Measurements from ENCODE around the gene CCDC43. TPM values are rescaled to one million over a fixed set of nuclear protein-coding genes. Genes with fewer than 3 reads are reported as not detected.
A peak's percentile ranks its signal among the peaks of the same experiment; 100 is the strongest.

Gene CCDC43
- total RNA-seq, 1 donor from 2014 or later = 46.5 TPM

- Histone ChIP-seq H2AFZ (replicated peaks) (no peak overlapping the region), H3K4me3 (no peak overlapping the region), H4K20me1 (ENCODE audit: low read depth) (no peaks in the 10 kb centered on the region), H3K27me3 (no peaks in the 10 kb centered on the region), H3K27ac (no peak overlapping the region), H3K4me1 (no peaks in the 10 kb centered on the region), H3K79me2 (ENCODE audit: low read depth) (no peaks in the 10 kb centered on the region), H3K36me3 (no peaks in the 10 kb centered on the region), H3K9me3 (ENCODE audit: low read depth) (no peaks in the 10 kb centered on the region), H3K4me2 (no peak overlapping the region), H3K9ac (no peak overlapping the region), H3F3A (ENCODE audit: low read depth) (peaks cover 49% of the 10 kb centered on the region)
- no peaks in the 10 kb centered on the region for H3K36me3 Mint-ChIP-seq
- TF ChIP-seq EZH2phosphoT487 (IDR thresholded peaks at IDR 0.05) = no peak
- no peak for TF ChIP-seq EZH2 (IDR thresholded peaks at IDR 0.05)
- no peak for TF ChIP-seq CTCF (IDR thresholded peaks at IDR 0.05)
- H3K4me1 Mint-ChIP-seq = no peaks in the 10 kb centered on the region
- no peak overlapping the region for H3K27ac Mint-ChIP-seq
- DNase-seq (ENCODE audit: low spot score) = no peak
- no peaks in the 10 kb centered on the region for H3K27me3 Mint-ChIP-seq (ENCODE audit: insufficient read depth, low read depth)
- no peaks in the 10 kb centered on the region for H3K9me3 Mint-ChIP-seq
- H3K4me3 Mint-ChIP-seq = no peak overlapping the region
These were observed 15.7 kb downstream of the CCDC43 start for GRCh38 chr17:44673893-44674292.

GRCh38 chr17:44672479-44673093 is 17.0 kb downstream of the CCDC43 start:
- H3K4me2 ChIP-seq = no peak overlapping the region
- no peaks in the 10 kb centered on the region for H3K79me2 ChIP-seq (ENCODE audit: low read depth)
- H3K27ac ChIP-seq = no peak overlapping the region
- no peaks in the 10 kb centered on the region for H3K4me1 Mint-ChIP-seq
- no peak overlapping the region for H3K9ac ChIP-seq
- TF ChIP-seq EZH2 (IDR thresholded peaks at IDR 0.05) (no peak), CTCF (IDR thresholded peaks at IDR 0.05) (peak; percentile 74), EZH2phosphoT487 (IDR thresholded peaks at IDR 0.05) (no peak)
- no peak overlapping the region for H3K27ac Mint-ChIP-seq
- no peaks in the 10 kb centered on the region for H3K36me3 ChIP-seq
- no peaks in the 10 kb centered on the region for H3K27me3 Mint-ChIP-seq (ENCODE audit: insufficient read depth, low read depth)
- H3K9me3 Mint-ChIP-seq = no peaks in the 10 kb centered on the region
- H3K4me1 ChIP-seq = no peaks in the 10 kb centered on the region
- H4K20me1 ChIP-seq (ENCODE audit: low read depth) = no peaks in the 10 kb centered on the region
- no peaks in the 10 kb centered on the region for H3K36me3 Mint-ChIP-seq
- no peak overlapping the region for H3K4me3 ChIP-seq
- no peaks in the 10 kb centered on the region for H3K9me3 ChIP-seq (ENCODE audit: low read depth)
- DNase-seq (ENCODE audit: low spot score) = peak; percentile 3
- H3K27me3 ChIP-seq = no peaks in the 10 kb centered on the region
- H3F3A ChIP-seq (ENCODE audit: low read depth) = peaks cover 37% of the 10 kb centered on the region
- H3K4me3 Mint-ChIP-seq = no peak overlapping the region
- H2AFZ ChIP-seq (replicated peaks) = no peak overlapping the region

GRCh38 chr17:44666006-44666405 is 23.6 kb downstream of the CCDC43 start:
- no peak overlapping the region for H3K27ac ChIP-seq
- no peak overlapping the region for H2AFZ ChIP-seq (replicated peaks)
- no peak for DNase-seq (ENCODE audit: low spot score)
- no peak overlapping the region for H3K9ac ChIP-seq
- no peak overlapping the region for H3K4me3 ChIP-seq
- H4K20me1 ChIP-seq (ENCODE audit: low read depth) = no peaks in the 10 kb centered on the region
- H3K36me3 ChIP-seq = peaks cover 4% of the 10 kb centered on the region
- H3K4me2 ChIP-seq = no peak overlapping the region
- Mint-ChIP-seq H3K27ac (no peak overlapping the region), H3K9me3 (no peaks in the 10 kb centered on the region), H3K27me3 (ENCODE audit: insufficient read depth, low read depth) (no peaks in the 10 kb centered on the region), H3K4me1 (no peaks in the 10 kb centered on the region), H3K4me3 (no peak overlapping the region), H3K36me3 (no peaks in the 10 kb centered on the region)
- no peaks in the 10 kb centered on the region for H3K79me2 ChIP-seq (ENCODE audit: low read depth)
- TF ChIP-seq EZH2 (IDR thresholded peaks at IDR 0.05) (no peak), CTCF (IDR thresholded peaks at IDR 0.05) (no peak), EZH2phosphoT487 (IDR thresholded peaks at IDR 0.05) (no peak)
- H3K27me3 ChIP-seq = no peaks in the 10 kb centered on the region
- H3F3A ChIP-seq (ENCODE audit: low read depth) = no peaks in the 10 kb centered on the region
- no peaks in the 10 kb centered on the region for H3K4me1 ChIP-seq
- H3K9me3 ChIP-seq (ENCODE audit: low read depth) = no peaks in the 10 kb centered on the region
